CD4-positive, alpha-beta T cell treated with Interleukin-15 for 4 hours (primary cell): ENCODE data around the gene CACNA1D.
A peak's percentile ranks its signal among the peaks of the same experiment; 100 is the strongest.

ENCODE experiments used
- DNase-seq: peaks from one replicate; pipeline ENCODE4 v3.0.0-alpha.2; 2020; ENCODE audit warnings: low spot score

CACNA1D gene

GRCh38 chr3:53691349-53691748 lies 196.9 kb downstream of the CACNA1D start:
- no peak for DNase-seq

- DNase-seq, result no peak
Observed at GRCh38 chr3:53691885-53692284, 197.5 kb downstream of the CACNA1D start.

GRCh38 chr3:53693451-53693850 lies 199.0 kb downstream of the CACNA1D start:
- no peak for DNase-seq

GRCh38 chr3:53694046-53694445 lies 199.6 kb downstream of the CACNA1D start:
- no peak for DNase-seq

GRCh38 chr3:53694666-53695323 lies 200.4 kb downstream of the CACNA1D start:
- no peak for DNase-seq

GRCh38 chr3:53695324-53695690 lies 200.9 kb downstream of the CACNA1D start:
- DNase-seq, result no peak

GRCh38 chr3:53696401-53697172 lies 202.2 kb downstream of the CACNA1D start:
- no peak for DNase-seq

- no peak for DNase-seq
Observed at GRCh38 chr3:53700441-53700840, 206.0 kb downstream of the CACNA1D start.

GRCh38 chr3:53702776-53703530 lies 208.5 kb downstream of the CACNA1D start:
- no peak for DNase-seq

GRCh38 chr3:53703630-53704362 lies 209.4 kb downstream of the CACNA1D start:
- no peak for DNase-seq

GRCh38 chr3:53704363-53704725 lies 209.9 kb downstream of the CACNA1D start:
- DNase-seq, result no peak

- DNase-seq, result no peak
Observed at GRCh38 chr3:53705024-53705745, 210.8 kb downstream of the CACNA1D start.

GRCh38 chr3:53705774-53706173 lies 211.4 kb downstream of the CACNA1D start:
- no peak for DNase-seq

GRCh38 chr3:53707222-53707621 lies 212.8 kb downstream of the CACNA1D start:
- DNase-seq, result no peak

GRCh38 chr3:53708001-53708621 lies 213.7 kb downstream of the CACNA1D start:
- no peak for DNase-seq

GRCh38 chr3:53709256-53709655 lies 214.8 kb downstream of the CACNA1D start:
- DNase-seq, result no peak

- peak; percentile 45 for DNase-seq
Observed at GRCh38 chr3:53709860-53710674, 215.7 kb downstream of the CACNA1D start.

- no peak for DNase-seq
Observed at GRCh38 chr3:53711387-53711786, 217.0 kb downstream of the CACNA1D start.

GRCh38 chr3:53712817-53713388 lies 218.5 kb downstream of the CACNA1D start:
- no peak for DNase-seq

- DNase-seq, result no peak
Observed at GRCh38 chr3:53713626-53714025, 219.2 kb downstream of the CACNA1D start.
